Measurements from ENCODE around the gene LENG9.

The LENG9 gene

GRCh38 chr19:54424201-54424600 is 39.4 kb downstream of the LENG9 start:
- TF ChIP-seq CTCF (IDR thresholded peaks at IDR 0.05; ENCODE audit: low read depth, low read length, missing control alignments) = no peak
- no peak for DNase-seq
- in situ Hi-C loops (cut with HindIII; ENCODE audit: low pct_ligation_motif_present, low sequenced_read_pairs) = no loop called here
- Histone ChIP-seq H3K27ac (no peak overlapping the region), H3K27me3 (replicated peaks) (peaks cover 2% of the 10 kb centered on the region), H3K36me3 (replicated peaks) (no peaks in the 10 kb centered on the region), H3K4me3 (ENCODE audit: low read depth, low read length) (no peak overlapping the region)

- in situ Hi-C loops (cut with HindIII; ENCODE audit: low pct_ligation_motif_present, low sequenced_read_pairs) = no loop called here
- no peak for DNase-seq
- H3K27ac ChIP-seq = no peak overlapping the region
- TF ChIP-seq CTCF (IDR thresholded peaks at IDR 0.05; ENCODE audit: low read depth, low read length, missing control alignments) = no peak
- peaks cover 4% of the 10 kb centered on the region for H3K27me3 ChIP-seq (replicated peaks)
- H3K4me3 ChIP-seq (ENCODE audit: low read depth, low read length) = no peak overlapping the region
- no peaks in the 10 kb centered on the region for H3K36me3 ChIP-seq (replicated peaks)
These were observed 41.4 kb downstream of the LENG9 start for GRCh38 chr19:54422136-54422535.

- no peak for TF ChIP-seq CTCF (IDR thresholded peaks at IDR 0.05; ENCODE audit: low read depth, low read length, missing control alignments)
- no peak overlapping the region for H3K4me3 ChIP-seq (ENCODE audit: low read depth, low read length)
- no peaks in the 10 kb centered on the region for H3K36me3 ChIP-seq (replicated peaks)
- no peak overlapping the region for H3K27ac ChIP-seq
- peaks cover 10% of the 10 kb centered on the region for H3K27me3 ChIP-seq (replicated peaks)
- in situ Hi-C loops (cut with HindIII; ENCODE audit: low pct_ligation_motif_present, low sequenced_read_pairs) = no loop called here
- DNase-seq = no peak
These were observed 42.1 kb downstream of the LENG9 start for GRCh38 chr19:54421521-54421920.

GRCh38 chr19:54421169-54421516 is 42.4 kb downstream of the LENG9 start:
- Histone ChIP-seq H3K36me3 (replicated peaks) (no peaks in the 10 kb centered on the region), H3K27me3 (replicated peaks) (peaks cover 14% of the 10 kb centered on the region), H3K27ac (no peak overlapping the region), H3K4me3 (ENCODE audit: low read depth, low read length) (no peak overlapping the region)
- DNase-seq = no peak
- no peak for TF ChIP-seq CTCF (IDR thresholded peaks at IDR 0.05; ENCODE audit: low read depth, low read length, missing control alignments)
- in situ Hi-C loops (cut with HindIII; ENCODE audit: low pct_ligation_motif_present, low sequenced_read_pairs) = no loop called here

- peaks cover 20% of the 10 kb centered on the region for H3K27me3 ChIP-seq (replicated peaks)
These were observed 43.0 kb downstream of the LENG9 start for GRCh38 chr19:54420383-54421168.

More at GRCh38 chr19:54420383-54421168, 43.0 kb downstream of the LENG9 start:
- DNase-seq = peak; percentile 30
- H3K4me3 ChIP-seq (ENCODE audit: low read depth, low read length) = no peak overlapping the region
- H3K27ac ChIP-seq = no peak overlapping the region
- no peaks in the 10 kb centered on the region for H3K36me3 ChIP-seq (replicated peaks)
- in situ Hi-C loops (cut with HindIII; ENCODE audit: low pct_ligation_motif_present, low sequenced_read_pairs) = no loop called here
- TF ChIP-seq CTCF (IDR thresholded peaks at IDR 0.05; ENCODE audit: low read depth, low read length, missing control alignments) = no peak

Data from brain microvascular endothelial cell (primary cell).